GM21367 (cell line): ENCODE data around the gene JAG1.
A peak's percentile ranks its signal among the peaks of the same experiment; 100 is the strongest.
"Not testable (repeated sequence)": the region's sequence is repeated elsewhere in the genome, so short reads cannot be mapped to it uniquely, and the experiment has no call there.

Experiments used
- ATAC-seq: cut with Tn5 transposase; IDR thresholded peaks from one replicate; pipeline ENCODE4 v1.9.1; 2021; ENCODE audit not compliant: unreplicated experiment

Gene JAG1

DNA sequence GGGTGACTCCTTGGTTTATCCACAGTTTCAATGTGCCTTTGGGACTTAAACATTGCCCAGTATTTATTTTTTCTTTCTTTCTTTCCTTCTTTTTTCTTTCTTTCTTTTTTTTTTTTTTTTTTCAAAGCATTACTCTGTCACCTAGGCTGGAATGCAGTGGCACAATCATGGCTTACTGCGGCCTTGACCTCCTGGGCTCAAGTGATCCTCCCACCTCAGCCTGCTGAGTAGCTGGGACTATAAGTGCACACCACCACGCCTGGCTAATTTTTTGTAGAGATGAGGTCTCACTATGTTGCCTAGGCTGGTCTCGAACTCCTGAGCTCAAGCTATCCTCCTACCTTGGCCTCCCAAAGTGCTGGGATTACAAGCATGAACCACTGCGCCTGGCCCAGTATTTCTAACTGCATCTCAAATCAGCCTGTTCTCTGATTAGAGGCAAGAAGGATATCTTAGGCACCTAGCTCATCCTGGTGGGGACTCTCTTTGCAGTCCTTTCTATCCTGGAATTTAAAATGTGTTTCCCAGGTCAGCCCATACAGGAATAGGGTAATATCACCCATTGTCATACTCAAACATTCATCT is 56.2 kb downstream of the JAG1 start:
- not testable (repeated sequence) for ATAC-seq

DNA sequence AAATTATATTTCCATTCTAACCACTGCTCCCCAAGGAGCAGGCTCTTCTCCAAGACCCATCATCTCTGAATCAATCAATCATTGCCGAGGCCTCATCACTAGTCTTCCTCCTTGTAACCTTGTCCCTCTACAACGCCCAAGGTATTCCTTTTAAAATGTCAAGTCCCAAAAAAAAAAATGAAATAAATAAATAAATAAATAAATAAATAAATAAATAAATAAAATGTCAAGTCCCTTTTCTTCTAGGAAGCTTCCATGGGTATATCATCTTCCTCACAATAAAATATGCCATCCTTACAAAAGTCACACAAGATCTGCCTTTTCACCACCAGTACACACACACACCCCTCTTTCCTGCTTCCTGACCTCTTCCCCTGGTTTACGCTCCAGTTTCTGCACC is 57.6 kb downstream of the JAG1 start:
- no peak for ATAC-seq

DNA sequence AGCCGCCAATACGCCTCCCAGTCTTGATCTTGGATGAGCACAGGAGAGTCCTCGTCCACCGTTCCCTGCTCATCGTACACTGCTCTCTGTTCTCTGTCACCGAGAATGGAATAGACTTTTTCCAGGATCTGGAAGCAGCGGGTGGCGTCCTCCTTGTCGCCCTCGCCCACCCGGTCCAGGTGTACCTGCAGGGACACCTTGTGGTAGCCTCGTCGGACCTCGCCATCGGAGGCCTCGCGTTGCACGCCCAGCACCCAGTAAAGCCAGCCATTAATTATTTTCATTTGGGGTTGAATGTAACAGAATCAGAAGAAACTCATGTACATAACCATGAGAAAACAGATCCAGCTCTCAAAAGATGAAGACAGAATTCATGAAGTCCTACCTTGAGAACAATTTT is 59.9 kb downstream of the JAG1 start:
- ATAC-seq: no peak

DNA sequence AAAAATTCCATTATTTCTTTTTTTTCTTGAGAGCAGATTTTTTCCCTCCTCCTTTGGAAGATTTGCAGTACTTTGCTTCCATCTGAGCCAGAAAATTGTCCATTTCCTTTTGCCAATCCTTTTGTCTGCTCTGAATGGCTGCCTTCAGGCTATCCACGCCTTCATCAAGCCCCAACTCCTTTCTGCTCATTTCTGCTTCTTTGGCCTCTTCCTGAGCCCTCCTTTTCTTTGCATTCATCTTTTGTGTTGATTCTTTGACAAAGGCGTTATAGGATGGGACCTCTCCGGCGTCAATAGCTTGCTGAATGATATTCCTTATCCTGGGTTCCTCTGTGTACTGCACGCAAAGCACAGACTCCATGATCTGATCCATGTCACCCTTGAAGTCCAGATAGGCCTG is 60.4 kb downstream of the JAG1 start:
- ATAC-seq: not testable (repeated sequence)

DNA sequence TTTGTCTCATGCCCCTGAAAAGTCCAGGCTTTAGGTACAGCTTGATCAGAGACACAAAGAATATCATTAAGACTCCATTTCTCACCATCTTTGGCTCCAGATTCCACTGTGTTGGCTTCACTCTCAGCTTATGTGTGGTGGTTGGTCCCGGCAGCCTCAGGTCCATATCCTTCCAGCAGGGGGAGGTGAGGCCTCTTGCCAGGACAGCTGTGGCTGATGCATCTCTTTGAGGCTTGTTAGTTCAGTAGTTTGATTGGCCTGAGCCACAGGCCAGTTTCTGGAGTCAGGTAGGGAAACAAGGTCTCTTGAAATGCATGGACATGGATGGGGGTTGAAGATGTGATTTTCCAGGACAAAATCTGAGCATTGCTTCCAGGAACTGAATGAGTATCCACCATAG is 62.4 kb downstream of the JAG1 start:
- ATAC-seq: peak; percentile 67

DNA sequence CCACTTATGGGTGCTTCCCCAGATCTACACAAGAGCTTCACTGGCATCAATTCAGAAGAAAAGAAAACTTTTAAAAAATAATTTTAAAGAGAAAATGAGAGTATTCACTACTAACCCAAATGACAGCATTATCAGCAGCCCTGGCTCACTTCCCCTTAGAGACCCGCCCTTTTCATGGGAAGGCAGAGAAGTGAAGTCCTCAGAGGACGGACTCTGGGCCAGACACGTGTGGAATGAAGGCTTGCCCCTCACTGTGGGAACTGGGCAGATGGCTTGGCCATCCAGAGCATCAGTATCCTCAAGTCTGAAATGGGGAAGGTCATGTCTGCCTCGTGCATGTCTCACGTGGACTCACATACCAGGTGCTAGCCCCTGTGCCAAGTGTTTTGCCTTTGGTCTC is 63.5 kb downstream of the JAG1 start:
- no peak for ATAC-seq

DNA sequence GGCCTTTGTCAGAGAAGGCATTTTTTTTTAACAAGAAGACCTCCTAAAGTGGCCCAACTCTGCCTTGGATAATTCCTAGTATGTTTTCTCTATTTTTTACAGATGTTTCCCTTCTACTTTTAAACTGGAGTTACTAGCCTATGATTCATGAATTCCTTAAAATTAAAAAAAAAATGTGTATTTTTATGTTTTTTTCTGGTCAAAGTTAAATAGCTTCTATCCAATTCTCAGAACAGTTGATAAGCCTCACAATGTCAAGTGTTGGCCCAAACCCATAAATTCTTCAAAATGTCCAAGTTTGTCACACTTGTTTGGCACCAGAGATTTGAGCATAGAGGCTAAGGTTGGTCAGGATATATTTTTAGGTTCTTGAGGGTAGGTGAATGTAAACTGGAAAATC is 64.0 kb downstream of the JAG1 start:
- no peak for ATAC-seq

DNA sequence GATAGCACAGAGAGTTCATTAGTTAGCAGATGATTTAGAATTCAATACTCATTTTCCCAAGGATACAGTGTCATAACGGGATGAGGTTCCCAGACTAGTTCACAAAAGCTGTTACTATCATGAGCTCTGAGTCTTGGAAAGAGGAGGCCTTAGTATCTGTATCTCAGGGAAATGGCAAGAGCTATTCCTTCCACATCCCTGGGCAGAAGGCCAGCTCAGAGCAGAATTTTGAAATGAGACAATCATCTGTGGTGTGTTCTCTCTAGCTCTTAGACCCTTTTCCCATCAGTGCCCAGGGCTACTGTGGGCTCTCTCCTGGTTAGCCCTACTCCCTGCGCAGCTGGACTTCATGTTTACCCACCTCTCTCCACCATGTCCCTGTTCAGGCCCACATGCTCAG is 64.5 kb downstream of the JAG1 start:
- no peak for ATAC-seq

DNA sequence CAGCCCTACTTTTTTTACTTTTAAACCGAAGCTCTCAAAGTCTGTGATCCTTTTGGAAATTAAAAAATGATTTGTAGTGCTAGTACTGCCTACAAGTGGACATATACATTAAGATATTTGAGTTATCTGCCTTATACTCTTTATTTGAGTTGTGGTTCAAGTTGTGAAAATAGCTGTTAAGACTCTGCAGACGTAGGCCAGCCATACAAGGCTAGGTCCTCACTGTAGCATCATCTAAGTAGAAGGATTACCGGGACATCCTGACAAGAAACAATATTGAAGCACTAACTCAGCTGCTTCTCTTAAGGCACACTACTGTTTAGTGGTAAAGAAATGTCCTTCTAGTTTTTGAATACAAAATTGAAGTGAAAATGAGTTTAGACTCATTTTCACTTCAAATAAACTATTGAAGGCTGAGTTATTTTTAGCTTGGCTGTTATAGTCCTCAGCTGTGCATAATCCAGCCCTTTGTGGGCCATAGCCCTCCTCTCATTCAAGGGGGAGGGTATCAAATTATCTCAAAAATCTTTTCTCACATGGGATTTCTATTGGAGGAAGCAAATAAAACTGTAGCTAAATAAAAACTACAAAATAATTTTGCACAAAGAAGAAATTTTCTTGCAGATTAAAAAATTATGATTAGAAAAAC is 68.1 kb downstream of the JAG1 start:
- no peak for ATAC-seq

DNA sequence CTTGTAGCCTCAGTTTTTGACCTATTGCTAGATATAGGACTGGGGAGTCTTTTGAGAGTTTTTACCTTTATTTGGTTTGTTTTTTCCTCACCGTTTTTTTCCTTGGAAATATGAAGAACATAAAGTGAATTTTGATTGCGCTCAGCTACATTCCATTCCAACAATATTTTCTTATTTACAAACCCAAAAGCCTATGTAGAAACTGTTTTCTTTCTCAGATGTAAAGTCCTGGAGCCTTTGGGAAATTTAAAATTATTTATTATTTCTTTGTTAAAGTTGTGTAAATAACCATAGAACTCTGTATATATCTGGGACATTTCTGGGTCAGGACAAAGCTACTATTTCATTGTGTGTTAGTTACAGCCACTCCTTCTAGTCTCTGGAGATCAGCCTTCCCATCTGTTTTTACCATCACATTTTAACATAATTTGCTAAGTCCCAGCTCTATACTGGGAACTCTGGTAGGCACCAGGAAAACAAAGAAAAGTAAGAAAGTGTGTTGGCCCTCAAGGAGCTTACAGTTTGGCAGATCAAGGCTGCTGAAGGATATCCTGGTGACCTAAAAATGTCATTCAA is 68.8 kb downstream of the JAG1 start:
- ATAC-seq: no peak

DNA sequence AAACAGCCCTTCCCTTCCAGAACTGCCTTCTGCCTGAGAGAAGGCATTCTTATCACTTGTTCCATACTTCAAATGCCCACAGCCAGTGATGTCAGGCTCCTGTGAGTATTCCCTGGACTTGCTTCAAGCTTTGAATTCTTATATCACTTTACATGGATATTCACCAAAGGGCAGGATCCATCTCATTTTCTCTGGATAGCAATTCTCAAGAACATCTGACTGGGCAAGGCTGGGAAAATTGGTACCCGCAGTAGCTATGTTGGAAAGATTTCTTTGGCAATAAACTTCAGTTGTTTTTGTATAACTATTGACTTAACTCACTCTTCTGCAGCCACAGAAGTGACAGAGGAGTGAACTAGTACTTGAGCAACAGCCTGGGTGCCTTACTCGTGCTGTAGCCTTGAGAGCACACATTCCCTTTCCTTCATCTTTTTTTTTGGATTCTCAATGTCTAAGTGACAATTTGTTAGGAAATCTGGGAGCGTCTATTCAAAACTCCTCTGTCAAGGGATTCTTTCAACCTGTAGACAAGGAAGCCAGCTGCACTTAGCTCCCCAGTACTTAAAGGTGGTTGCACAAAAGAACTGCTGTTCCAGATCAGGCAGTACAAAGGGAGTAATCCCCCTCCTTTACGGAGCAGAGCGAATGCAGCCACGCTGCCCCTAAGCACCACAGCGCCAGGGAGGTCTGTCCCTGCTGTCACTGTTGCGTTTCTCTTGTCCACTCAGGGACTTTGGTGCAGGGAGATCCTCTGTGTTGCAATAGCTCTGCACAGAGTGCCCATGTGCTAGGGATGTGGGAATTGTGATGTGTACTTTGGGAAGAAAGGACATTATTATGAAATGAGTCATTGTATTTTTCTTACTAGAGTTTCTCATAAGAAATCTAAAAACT is 69.6 kb downstream of the JAG1 start:
- no peak for ATAC-seq

DNA sequence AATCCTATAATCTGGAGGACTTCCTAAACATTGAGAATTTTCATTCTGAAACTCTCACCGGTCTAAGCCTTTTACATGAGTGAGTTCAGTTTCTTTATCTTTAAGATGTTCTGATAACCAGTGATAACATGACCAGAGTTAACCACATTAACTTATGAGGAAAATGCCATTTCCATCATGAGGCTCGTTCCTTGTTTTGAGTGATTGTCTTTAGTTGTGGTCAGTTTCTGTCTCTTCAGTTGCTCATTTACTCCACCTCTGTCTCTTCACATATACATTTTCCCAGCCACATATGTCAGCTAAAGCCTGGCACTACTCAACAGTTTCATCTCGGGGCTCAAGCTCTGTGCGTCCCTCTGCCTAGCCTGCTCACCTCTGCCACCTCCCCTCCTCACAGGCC is 70.4 kb downstream of the JAG1 start:
- ATAC-seq: no peak

DNA sequence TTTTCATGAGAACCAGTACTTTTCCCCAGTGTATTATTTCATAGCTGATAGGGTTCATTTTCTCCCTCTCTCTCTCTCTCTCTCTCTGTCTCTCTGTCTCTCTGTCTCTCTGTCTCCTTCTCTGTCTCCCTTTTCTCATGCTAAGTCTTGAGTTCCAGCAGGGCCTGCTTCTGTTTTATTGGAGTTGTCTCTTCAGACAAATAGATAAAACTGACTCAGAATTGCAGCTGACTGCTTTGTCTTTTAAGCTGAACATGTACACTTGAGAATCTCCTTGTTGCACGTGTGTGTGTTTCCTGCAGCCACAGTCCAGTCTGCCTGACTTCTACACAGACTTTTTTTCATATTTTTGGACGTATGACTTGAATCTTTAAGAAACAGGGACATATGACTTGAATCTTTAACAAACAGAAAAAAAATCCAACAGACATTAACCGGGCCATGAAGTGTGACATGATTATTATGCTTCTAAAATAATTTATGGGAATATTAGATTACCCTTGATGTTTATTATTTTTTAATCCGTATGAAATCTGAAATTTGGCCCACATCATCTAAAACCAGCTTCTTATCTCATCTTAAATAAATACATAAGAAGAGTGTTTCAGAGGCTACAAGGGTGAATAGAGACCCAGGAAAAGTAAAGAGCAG is 71.5 kb downstream of the JAG1 start:
- no peak for ATAC-seq

DNA sequence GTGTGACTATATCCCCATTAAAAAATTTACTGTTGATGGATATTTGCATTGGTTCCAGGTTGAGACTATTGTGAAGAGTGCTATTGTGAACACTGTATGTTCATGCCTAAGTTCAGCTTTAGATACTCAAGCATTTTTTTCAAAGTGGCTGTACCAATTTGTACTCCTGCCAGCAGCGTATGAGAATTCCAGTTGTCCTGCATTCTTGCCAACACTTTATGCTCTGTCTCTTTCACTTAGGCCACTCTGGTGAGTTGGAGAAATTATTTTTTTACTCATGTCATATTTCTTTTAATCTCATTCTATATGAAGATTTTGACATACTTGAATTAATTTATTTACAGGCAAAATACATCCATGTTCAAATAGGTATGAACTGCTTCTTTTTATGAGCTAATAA is 76.2 kb downstream of the JAG1 start:
- no peak for ATAC-seq

DNA sequence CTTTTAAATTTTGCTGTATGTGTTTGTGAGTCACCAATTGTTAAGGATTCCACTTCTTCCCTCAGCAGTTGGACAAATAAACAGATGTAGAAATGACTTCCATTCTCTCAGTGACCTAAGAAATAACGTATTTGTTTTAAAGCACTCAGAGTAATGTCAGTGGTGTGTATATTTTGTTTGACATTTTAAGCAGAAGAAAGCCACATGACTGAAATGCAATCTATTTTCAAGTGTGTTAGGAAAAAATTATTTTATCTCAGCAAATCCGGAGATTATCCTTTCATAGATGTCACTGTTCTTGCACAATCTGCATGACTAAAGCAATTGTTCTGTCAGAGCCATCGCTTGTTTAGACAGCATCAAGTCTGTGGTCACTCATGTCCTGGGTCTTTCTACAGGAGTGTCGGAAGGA is 77.1 kb downstream of the JAG1 start:
- ATAC-seq: no peak

DNA sequence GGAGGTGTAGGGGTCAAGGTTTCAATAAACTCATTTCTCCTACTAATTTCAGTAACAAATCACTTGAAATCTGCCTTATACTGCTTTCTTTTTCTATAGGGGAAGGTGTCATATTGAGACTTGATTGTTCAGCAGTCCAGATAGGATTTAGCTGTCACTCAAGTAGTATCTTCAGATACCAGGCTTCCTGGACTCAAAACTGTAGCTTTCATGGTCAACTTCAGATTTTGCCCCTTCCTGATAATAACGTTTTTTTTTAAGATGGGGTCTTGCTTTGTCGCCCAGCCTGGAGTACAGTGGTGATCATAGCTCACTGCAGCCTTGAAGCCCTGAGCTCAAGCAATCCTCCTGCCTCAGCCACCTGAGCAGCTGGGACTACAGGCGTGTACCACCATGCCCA is 77.8 kb downstream of the JAG1 start:
- no peak for ATAC-seq

DNA sequence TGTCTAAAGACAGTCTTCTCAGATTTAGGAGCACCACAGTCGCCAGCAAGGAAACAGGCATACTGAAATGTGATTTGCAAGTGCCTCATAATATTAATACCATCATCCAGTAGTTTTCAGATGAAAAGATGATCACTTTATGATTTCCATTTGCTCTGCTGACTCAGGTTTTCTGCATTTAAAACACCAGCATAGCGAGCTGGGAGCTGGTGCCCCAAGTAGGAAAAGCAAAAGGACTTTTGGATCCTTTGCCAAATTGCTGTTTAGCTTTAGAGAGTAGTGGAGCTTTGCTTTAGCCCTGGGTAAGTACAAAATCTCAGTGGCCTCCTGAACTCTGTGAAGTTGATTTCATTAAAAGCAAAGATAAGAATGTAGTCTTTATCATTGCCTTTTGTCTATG is 78.5 kb downstream of the JAG1 start:
- ATAC-seq: no peak

DNA sequence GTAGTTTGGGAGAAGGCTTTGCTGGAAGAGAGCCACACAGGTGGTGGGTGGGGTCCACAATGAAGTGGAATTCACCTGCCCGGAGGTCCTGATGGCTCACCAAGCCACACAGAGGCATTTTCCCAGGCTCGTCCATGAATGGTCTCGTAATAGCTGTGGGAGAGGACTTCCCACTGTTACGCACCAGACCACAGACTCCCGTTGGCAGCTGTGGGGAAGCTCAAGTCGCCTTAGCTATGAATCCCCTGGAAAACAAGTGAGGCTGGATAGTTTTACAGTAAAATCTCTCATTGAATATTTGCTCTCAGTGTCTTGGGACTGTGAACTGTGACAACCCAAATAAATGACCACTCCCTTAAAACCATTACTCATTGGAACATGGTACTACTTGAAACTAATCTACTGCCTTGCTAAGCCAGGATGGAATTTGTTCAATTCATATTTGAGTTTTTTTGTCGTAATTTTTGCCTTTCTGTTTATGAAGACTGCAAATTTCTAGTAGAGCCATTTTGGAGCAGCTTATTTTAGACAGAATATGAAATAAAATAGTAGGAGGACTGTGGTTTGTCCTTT is 79.4 kb downstream of the JAG1 start:
- no peak for ATAC-seq

DNA sequence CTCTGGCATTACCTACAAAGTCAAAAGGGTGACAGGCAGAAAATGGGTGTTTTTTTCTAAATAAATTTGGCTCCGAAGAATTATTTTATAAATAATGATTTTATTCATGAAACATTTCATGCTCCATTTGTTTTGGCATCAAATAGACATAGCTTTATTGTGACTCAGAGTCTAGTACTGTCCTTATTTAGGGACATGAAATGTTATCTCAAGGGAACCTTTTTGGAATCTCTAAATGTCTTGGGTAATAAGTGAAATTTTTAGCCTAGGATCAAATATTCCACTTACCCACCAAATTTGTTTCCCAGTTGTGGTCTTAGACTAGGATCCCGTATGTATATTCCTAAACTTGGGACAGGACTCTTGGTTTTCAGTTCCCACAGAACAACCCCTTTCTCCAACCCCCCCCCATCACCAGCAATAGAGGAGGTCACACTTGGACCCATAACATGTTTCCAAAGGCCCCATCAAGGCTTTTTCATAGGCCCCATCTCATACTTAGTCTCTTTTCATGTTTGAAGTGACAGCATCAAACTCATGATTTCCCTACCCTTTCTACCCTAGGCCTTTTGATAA is 81.8 kb downstream of the JAG1 start:
- no peak for ATAC-seq

DNA sequence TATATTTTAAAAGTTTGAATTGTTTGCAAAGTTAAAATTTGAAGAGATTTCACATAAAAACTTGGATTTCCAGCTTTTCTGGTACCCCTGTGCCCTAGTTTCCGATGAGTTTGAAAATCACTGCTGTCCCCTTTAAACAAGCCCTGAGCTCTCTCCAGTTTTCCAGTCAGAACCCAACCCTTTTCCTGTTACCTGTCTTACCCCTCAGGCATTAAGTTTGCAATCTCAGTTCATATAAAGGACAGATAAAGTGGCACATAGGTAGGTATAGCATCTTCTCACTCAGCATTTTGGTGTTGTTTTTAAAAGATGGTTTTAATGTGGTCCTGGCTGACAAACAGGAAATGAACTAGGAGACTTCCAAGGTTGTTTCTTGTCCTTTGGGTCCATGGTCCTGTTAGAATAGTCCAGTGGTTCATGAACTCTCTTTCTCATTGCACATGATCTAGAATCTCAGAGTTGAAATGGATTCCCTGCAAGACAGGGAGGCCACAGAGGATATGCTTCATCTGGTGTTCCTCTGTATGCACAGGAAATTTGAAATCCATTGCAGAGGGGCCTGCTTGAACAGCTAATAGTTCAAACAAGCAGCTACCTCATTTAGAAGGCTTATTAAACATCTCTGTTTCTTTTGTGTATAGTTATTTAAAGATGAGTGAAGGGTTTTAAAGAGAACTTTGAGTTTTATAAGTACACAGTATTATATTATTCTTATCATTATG is 82.7 kb downstream of the JAG1 start:
- no peak for ATAC-seq
